ENCODE data around the gene DPM2. TPM values are rescaled to one million over a fixed set of nuclear protein-coding genes. Genes with fewer than 3 reads are reported as not detected.

The DPM2 gene
- total RNA-seq, 1 donor, result 10.1 TPM

GRCh38 chr9:127968700-127969383, 31.2 kb upstream of the DPM2 start:
- no peak for TF ChIP-seq CTCF (IDR thresholded peaks at IDR 0.05; ENCODE audit: extremely low read depth, low read depth, low read length)
- H3K4me3 ChIP-seq (ENCODE audit: insufficient read depth, low read length), result no peak overlapping the region
- peak overlapping the region; percentile 2 for H2AFZ ChIP-seq (ENCODE audit: low read length)
- peaks cover 93% of the 10 kb centered on the region for H3K79me2 ChIP-seq (ENCODE audit: insufficient read depth, low read length)
- peaks cover 30% of the 10 kb centered on the region for H3K4me1 ChIP-seq (ENCODE audit: insufficient read depth, low read length)
- DNase-seq (ENCODE audit: insufficient read length, low spot score, missing footprints), result peak; percentile 98
- H3K27me3 ChIP-seq (ENCODE audit: insufficient read depth, low read length), result no peaks in the 10 kb centered on the region
- no peaks in the 10 kb centered on the region for H3K9me3 ChIP-seq (ENCODE audit: low read depth, low read length)
- peak overlapping the region; percentile 74 for H3K27ac ChIP-seq (ENCODE audit: low read depth, low read length)
- H3K4me2 ChIP-seq (ENCODE audit: insufficient read depth, low read length), result peak overlapping the region; percentile 12
- peaks cover 31% of the 10 kb centered on the region for H4K20me1 ChIP-seq (ENCODE audit: insufficient read depth, low read length)
- no peaks in the 10 kb centered on the region for H3K36me3 ChIP-seq (ENCODE audit: insufficient read depth, low read length)

DNA sequence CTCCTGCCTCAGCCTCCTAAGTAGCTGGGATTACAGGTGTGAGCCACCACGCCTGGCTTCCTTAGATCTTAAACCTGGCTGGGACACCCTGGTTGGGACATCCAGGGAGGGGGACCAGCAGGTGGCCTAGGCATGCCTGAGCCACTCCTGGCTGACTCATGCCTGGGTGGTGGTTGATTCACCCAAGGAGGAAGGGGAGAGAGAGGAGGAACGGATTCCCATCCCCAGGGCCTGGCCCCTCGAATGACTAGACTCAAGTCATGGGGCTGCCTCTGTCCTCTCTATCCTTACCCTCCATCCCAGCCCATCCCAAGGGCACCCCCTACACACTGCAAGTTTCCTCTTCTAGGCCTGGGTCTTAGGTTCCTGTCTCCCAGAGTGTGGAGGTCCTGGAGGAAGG, 30.4 kb upstream of the DPM2 start:
- Histone ChIP-seq H2AFZ (ENCODE audit: low read length) (no peak overlapping the region), H3K36me3 (ENCODE audit: insufficient read depth, low read length) (no peaks in the 10 kb centered on the region), H3K4me2 (ENCODE audit: insufficient read depth, low read length) (peak overlapping the region; percentile 9), H3K27ac (ENCODE audit: low read depth, low read length) (peak overlapping the region; percentile 74), H3K27me3 (ENCODE audit: insufficient read depth, low read length) (no peaks in the 10 kb centered on the region), H3K4me1 (ENCODE audit: insufficient read depth, low read length) (peaks cover 30% of the 10 kb centered on the region), H3K4me3 (ENCODE audit: insufficient read depth, low read length) (no peak overlapping the region), H4K20me1 (ENCODE audit: insufficient read depth, low read length) (peaks cover 23% of the 10 kb centered on the region), H3K79me2 (ENCODE audit: insufficient read depth, low read length) (peaks cover 93% of the 10 kb centered on the region), H3K9me3 (ENCODE audit: low read depth, low read length) (no peaks in the 10 kb centered on the region)
- no peak for TF ChIP-seq CTCF (IDR thresholded peaks at IDR 0.05; ENCODE audit: extremely low read depth, low read depth, low read length)
- peak; percentile 89 for DNase-seq (ENCODE audit: insufficient read length, low spot score, missing footprints)

- H3K9me3 ChIP-seq (ENCODE audit: low read depth, low read length), result no peaks in the 10 kb centered on the region
- no peak for TF ChIP-seq CTCF (IDR thresholded peaks at IDR 0.05; ENCODE audit: extremely low read depth, low read depth, low read length)
- peaks cover 93% of the 10 kb centered on the region for H3K79me2 ChIP-seq (ENCODE audit: insufficient read depth, low read length)
- H3K4me2 ChIP-seq (ENCODE audit: insufficient read depth, low read length), result no peak overlapping the region
- H3K4me3 ChIP-seq (ENCODE audit: insufficient read depth, low read length), result no peak overlapping the region
- no peaks in the 10 kb centered on the region for H3K36me3 ChIP-seq (ENCODE audit: insufficient read depth, low read length)
- peaks cover 30% of the 10 kb centered on the region for H3K4me1 ChIP-seq (ENCODE audit: insufficient read depth, low read length)
- no peak overlapping the region for H2AFZ ChIP-seq (ENCODE audit: low read length)
- peak; percentile 41 for DNase-seq (ENCODE audit: insufficient read length, low spot score, missing footprints)
- H3K27ac ChIP-seq (ENCODE audit: low read depth, low read length), result peak overlapping the region; percentile 8
- H4K20me1 ChIP-seq (ENCODE audit: insufficient read depth, low read length), result peaks cover 16% of the 10 kb centered on the region
- no peaks in the 10 kb centered on the region for H3K27me3 ChIP-seq (ENCODE audit: insufficient read depth, low read length)
Observed at GRCh38 chr9:127967151-127967809, 29.6 kb upstream of the DPM2 start.

DNA sequence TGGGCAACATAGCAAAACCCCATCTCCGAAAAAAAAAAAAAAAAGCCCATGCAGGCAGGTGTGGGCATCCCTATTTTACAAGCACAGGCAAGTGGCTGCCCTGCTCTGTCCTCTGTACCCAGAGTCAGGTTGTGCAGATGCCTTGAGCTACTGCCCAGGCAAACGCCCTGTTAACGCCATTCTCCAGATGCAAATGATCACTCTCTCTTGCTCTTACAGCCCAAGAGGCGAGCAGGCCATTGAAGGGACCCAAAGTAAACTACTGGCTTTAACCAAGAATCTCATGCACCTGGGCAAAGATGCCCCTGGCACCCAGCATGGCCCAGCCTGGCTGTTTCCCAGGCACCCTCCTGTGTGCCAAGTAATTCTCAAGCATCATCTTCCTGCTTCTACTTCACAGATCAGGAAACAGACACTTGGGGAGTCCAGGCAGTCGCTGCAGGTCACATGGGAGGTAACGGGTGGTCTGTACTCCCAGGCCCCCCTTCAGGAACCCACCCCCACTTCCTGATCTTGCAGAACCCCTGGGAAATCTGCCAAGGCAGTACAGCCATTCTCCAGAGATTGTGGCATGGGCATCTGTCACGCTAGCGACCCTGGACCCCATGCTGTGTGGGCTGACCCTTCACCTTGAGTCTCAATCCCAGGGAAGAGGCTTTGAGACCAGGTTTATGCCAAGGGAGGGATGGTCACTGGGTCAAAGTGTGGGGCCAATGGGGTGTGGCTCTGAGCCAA, 28.9 kb upstream of the DPM2 start:
- Histone ChIP-seq H3K27ac (ENCODE audit: low read depth, low read length) (peak overlapping the region; percentile 84), H4K20me1 (ENCODE audit: insufficient read depth, low read length) (peaks cover 16% of the 10 kb centered on the region), H3K36me3 (ENCODE audit: insufficient read depth, low read length) (no peaks in the 10 kb centered on the region), H3K4me1 (ENCODE audit: insufficient read depth, low read length) (peaks cover 30% of the 10 kb centered on the region), H3K79me2 (ENCODE audit: insufficient read depth, low read length) (peaks cover 93% of the 10 kb centered on the region), H3K9me3 (ENCODE audit: low read depth, low read length) (no peaks in the 10 kb centered on the region), H3K4me3 (ENCODE audit: insufficient read depth, low read length) (no peak overlapping the region), H3K4me2 (ENCODE audit: insufficient read depth, low read length) (no peak overlapping the region), H3K27me3 (ENCODE audit: insufficient read depth, low read length) (no peaks in the 10 kb centered on the region), H2AFZ (ENCODE audit: low read length) (no peak overlapping the region)
- peak; percentile 68 for DNase-seq (ENCODE audit: insufficient read length, low spot score, missing footprints)
- no peak for TF ChIP-seq CTCF (IDR thresholded peaks at IDR 0.05; ENCODE audit: extremely low read depth, low read depth, low read length)

Measured in osteoblast (primary cell).